ENCODE data around the gene GLIS1. TPM values are rescaled to one million over a fixed set of nuclear protein-coding genes. Genes with fewer than 3 reads are reported as not detected.

Gene GLIS1
- total RNA-seq, 2 experiments from 2014 or later: not detected

- no peaks in the 10 kb centered on the region for H3K27me3 Mint-ChIP-seq
- intact Hi-C loops (cut with micrococcal nuclease): no loop called here
- DNase-seq (no peak), ATAC-seq (no peak)
- H3K36me3 Mint-ChIP-seq (ENCODE audit: low read depth): no peaks in the 10 kb centered on the region
- H3K4me1 Mint-ChIP-seq (ENCODE audit: low read depth): peaks cover 18% of the 10 kb centered on the region
- no peak overlapping the region for H3K27ac Mint-ChIP-seq
- CTCF ChIA-PET: no interaction called here
- TF ChIP-seq, protein P1, sequence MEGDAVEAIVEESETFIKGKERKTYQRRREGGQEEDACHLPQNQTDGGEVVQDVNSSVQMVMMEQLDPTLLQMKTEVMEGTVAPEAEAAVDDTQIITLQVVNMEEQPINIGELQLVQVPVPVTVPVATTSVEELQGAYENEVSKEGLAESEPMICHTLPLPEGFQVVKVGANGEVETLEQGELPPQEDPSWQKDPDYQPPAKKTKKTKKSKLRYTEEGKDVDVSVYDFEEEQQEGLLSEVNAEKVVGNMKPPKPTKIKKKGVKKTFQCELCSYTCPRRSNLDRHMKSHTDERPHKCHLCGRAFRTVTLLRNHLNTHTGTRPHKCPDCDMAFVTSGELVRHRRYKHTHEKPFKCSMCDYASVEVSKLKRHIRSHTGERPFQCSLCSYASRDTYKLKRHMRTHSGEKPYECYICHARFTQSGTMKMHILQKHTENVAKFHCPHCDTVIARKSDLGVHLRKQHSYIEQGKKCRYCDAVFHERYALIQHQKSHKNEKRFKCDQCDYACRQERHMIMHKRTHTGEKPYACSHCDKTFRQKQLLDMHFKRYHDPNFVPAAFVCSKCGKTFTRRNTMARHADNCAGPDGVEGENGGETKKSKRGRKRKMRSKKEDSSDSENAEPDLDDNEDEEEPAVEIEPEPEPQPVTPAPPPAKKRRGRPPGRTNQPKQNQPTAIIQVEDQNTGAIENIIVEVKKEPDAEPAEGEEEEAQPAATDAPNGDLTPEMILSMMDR (IDR thresholded peaks at IDR 0.05): no peak
- no peak overlapping the region for H3K4me3 Mint-ChIP-seq
- no peaks in the 10 kb centered on the region for H3K9me3 Mint-ChIP-seq
- POLR2A ChIA-PET: no interaction called here
Observed at GRCh38 chr1:53580009-53580400, 159.0 kb downstream of the GLIS1 start.

- ChIA-PET POLR2A (no interaction called here), CTCF (no interaction called here)
- no peaks in the 10 kb centered on the region for H3K9me3 Mint-ChIP-seq
- intact Hi-C loops (cut with micrococcal nuclease): no loop called here
- H3K4me1 Mint-ChIP-seq (ENCODE audit: low read depth): peaks cover 14% of the 10 kb centered on the region
- no peak overlapping the region for H3K4me3 Mint-ChIP-seq
- no peak for ATAC-seq
- no peak for DNase-seq
- no peaks in the 10 kb centered on the region for H3K27me3 Mint-ChIP-seq
- H3K36me3 Mint-ChIP-seq (ENCODE audit: low read depth): no peaks in the 10 kb centered on the region
- no peak overlapping the region for H3K27ac Mint-ChIP-seq
- TF ChIP-seq, protein P1 (IDR thresholded peaks at IDR 0.05): no peak
Observed at GRCh38 chr1:53579221-53580008, 159.5 kb downstream of the GLIS1 start.

GRCh38 chr1:53578358-53578757, 160.6 kb downstream of the GLIS1 start:
- ChIA-PET POLR2A (no interaction called here), CTCF (no interaction called here)
- DNase-seq (no peak), ATAC-seq (no peak)
- TF ChIP-seq, protein P1 (IDR thresholded peaks at IDR 0.05): no peak
- Mint-ChIP-seq H3K4me1 (ENCODE audit: low read depth) (peaks cover 11% of the 10 kb centered on the region), H3K36me3 (ENCODE audit: low read depth) (no peaks in the 10 kb centered on the region), H3K27me3 (no peaks in the 10 kb centered on the region), H3K4me3 (no peak overlapping the region), H3K9me3 (no peaks in the 10 kb centered on the region), H3K27ac (no peak overlapping the region)
- intact Hi-C loops (cut with micrococcal nuclease): no loop called here

DNA sequence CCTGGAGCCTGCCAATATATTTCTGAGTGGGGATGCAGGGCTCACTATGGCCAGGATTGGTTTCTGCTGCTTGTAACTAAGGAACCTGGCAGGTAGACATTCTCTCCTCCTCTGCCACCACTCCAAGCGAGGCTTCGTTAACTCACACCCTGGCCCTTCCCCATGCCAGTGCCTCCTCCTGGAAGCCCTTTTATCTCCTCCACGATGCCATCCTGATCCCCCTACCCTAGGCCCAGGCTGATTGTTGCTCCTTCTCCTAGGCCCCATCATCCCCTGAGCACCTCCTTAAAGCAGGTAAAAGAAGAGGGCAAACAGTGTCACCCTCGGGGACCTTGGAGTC, 161.2 kb downstream of the GLIS1 start:
- POLR2A ChIA-PET: no interaction called here
- intact Hi-C loops (cut with micrococcal nuclease): no loop called here
- H3K27ac Mint-ChIP-seq: no peak overlapping the region

More for the DNA sequence above, 161.2 kb downstream of the GLIS1 start:
- Mint-ChIP-seq H3K4me3 (no peak overlapping the region), H3K27me3 (no peaks in the 10 kb centered on the region), H3K4me1 (ENCODE audit: low read depth) (peaks cover 11% of the 10 kb centered on the region), H3K9me3 (no peaks in the 10 kb centered on the region), H3K36me3 (ENCODE audit: low read depth) (no peaks in the 10 kb centered on the region)
- CTCF ChIA-PET: no interaction called here
- ATAC-seq (no peak), DNase-seq (no peak)
- TF ChIP-seq, protein P1 (IDR thresholded peaks at IDR 0.05): no peak

All from activated CD8-positive, alpha-beta T cell treated with anti-CD3 and anti-CD28 coated beads for 36 hours (primary cell).